Stomach (tissue), 9 donors: ENCODE results near the gene INSR. TPM values are rescaled to one million over a fixed set of nuclear protein-coding genes. Genes with fewer than 3 reads are reported as not detected.
"Not testable (repeated sequence)": the region's sequence is repeated elsewhere in the genome, so short reads cannot be mapped to it uniquely, and the experiment has no call there.

Source experiments
- DNase-seq, 2 donors: peaks; one replicate each; pipeline versions ENCODE4 v3.0.0 to v3.0.0-alpha.2; 2013 to 2019
- H3K27ac ChIP-seq, 5 donors: fragments of 200-600 bp in 4 of 5; sonication (generic) in 4 of 5; one replicate each; pipeline ENCODE4 v1.5.1; 2013 to 2019; ENCODE audit warnings: mild to moderate bottlenecking in 1 of 5, moderate library complexity in 1 of 5
- H3K27me3 ChIP-seq, 3 donors: fragments of 200-600 bp; sonication (generic); one replicate each; pipeline ENCODE4 v1.5.1; 2017 to 2019; ENCODE audit warnings: mixed run types in 1 of 3
- H3K36me3 ChIP-seq, 4 donors: fragments of 200-600 bp; sonication (generic); 1 replicate in 3 of 4; 2 replicates in 1 of 4; pipeline ENCODE4 v1.5.1; 2016 to 2019
- H3K4me1 ChIP-seq, 4 donors: fragments of 200-600 bp; sonication (generic); one replicate each; pipeline ENCODE4 v1.5.1; 2016 to 2019
- H3K4me3 ChIP-seq, 4 donors: fragments of 200-600 bp; sonication (generic) in 3 of 4; one replicate each; pipeline ENCODE4 v1.5.1; 2016 to 2019; ENCODE audit warnings: mild to moderate bottlenecking in 1 of 4
- H3K9me3 ChIP-seq, 4 donors: fragments of 200-600 bp; sonication (generic); one replicate each; pipeline ENCODE4 v1.5.1; 2016 to 2019
- EP300 ChIP-seq: sonication (generic); formaldehyde crosslinking; IDR thresholded peaks from one replicate; pipeline ENCODE4 v1.6.1; 2017; ENCODE audit warnings: antibody characterized with exemption
- POLR2A ChIP-seq, 4 donors: fragments of 450-650 bp; IDR thresholded peaks; one replicate each; pipeline ENCODE4 v1.6.1; 2016; ENCODE audit warnings: antibody characterized with exemption in 4 of 4, control low read depth in 2 of 4, mild to moderate bottlenecking in 1 of 4, moderate library complexity in 1 of 4
- POLR2AphosphoS5 ChIP-seq, 3 donors: sonication (generic); formaldehyde crosslinking; IDR thresholded peaks; one replicate each; pipeline ENCODE4 v1.6.1; 2016; ENCODE audit warnings: antibody characterized with exemption in 3 of 3
- WGBS, 5 donors: extraction: QIAGEN DNeasy Blood & Tissue Kit in 3 of 5; methylation state at CpG; one replicate each; pipeline versions ENCODE4 v1.1.5 to v1.1.7; 2013 to 2018; 5-methylcytosine and 5-hydroxymethylcytosine counted together
- intact Hi-C: fragments of 100-400 bp; cut with DNase I; formaldehyde crosslinking; loops from one replicate; pipeline ENCODE4 v1.15.1; 2023; ENCODE audit warnings: low total_unique reads
- polyA plus RNA-seq, 3 donors: library from polyadenylated mRNA; stranded (reverse); fragments of 200-250 nt; gene quantifications; one replicate each; pipeline ENCODE4 v1.2.3, GENCODE V29; 2013
- total RNA-seq, 5 donors: library from RNA; depleted of rRNA; stranded (reverse); fragments of >200 nt; gene quantifications; one replicate each; pipeline versions ENCODE4 v1.1.0 to v1.2.3, GENCODE V29; 2014 to 2016
- TF ChIP-seq, protein P1 (sequence below), 7 experiments: fragments of 450-650 bp in 4 of 7; fragments of 200-600 bp in 3 of 7; sonication (generic) in 3 of 7; IDR thresholded peaks; one replicate each; pipeline ENCODE4 v1.5.1; 2016 to 2019; ENCODE audit warnings: antibody characterized with exemption in 7 of 7, control low read depth in 2 of 7, mild to moderate bottlenecking in 1 of 7
- donor health status: healthy with polysubstance abuse.
- donor health status: Bipolar disorder and iron deficiency.
- donor health status: healthy.

The INSR gene
- total and polyA plus RNA-seq, 8 donors, result 4.4 to 513 (median 66.4) TPM

DNA sequence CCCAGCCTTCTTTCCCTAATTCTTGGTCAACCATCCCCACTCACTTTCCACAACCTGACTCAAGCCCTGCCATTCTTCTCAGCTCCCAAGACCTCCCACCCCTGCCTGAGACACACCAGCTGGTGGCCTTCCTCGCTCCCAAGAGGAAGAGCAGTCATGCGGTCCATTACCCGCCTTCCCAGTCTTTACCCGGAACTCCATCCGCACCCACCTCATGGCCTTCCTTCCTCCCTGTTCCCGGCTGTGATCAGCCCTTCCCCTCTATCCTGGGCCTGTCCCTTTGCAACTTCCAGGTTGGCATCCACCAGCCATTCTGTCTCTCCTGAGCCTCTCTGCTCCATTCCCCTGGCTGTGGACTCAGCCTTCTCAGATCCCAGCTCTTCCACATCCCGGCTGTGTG lies 18.6 kb upstream of the INSR start:
- 79 to 83% (median 81%) methylated on average over 7 of the region's 7 CpGs for WGBS, 5 donors
- intact Hi-C loops, result no loop called here
- H3K27ac ChIP-seq, result no peak overlapping the region
- no peak for DNase-seq
- no peak overlapping the region for H3K4me3 ChIP-seq
- peaks cover 0 to 3% (median under 1%) of the 10 kb centered on the region in 4 donors for H3K9me3 ChIP-seq
- TF ChIP-seq EP300, result no peak
- TF ChIP-seq POLR2AphosphoS5 (IDR thresholded peaks at IDR 0.05), result no peak
- TF ChIP-seq, protein P1, sequence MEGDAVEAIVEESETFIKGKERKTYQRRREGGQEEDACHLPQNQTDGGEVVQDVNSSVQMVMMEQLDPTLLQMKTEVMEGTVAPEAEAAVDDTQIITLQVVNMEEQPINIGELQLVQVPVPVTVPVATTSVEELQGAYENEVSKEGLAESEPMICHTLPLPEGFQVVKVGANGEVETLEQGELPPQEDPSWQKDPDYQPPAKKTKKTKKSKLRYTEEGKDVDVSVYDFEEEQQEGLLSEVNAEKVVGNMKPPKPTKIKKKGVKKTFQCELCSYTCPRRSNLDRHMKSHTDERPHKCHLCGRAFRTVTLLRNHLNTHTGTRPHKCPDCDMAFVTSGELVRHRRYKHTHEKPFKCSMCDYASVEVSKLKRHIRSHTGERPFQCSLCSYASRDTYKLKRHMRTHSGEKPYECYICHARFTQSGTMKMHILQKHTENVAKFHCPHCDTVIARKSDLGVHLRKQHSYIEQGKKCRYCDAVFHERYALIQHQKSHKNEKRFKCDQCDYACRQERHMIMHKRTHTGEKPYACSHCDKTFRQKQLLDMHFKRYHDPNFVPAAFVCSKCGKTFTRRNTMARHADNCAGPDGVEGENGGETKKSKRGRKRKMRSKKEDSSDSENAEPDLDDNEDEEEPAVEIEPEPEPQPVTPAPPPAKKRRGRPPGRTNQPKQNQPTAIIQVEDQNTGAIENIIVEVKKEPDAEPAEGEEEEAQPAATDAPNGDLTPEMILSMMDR (IDR thresholded peaks at IDR 0.05), result no peak
- no peak for TF ChIP-seq POLR2A (IDR thresholded peaks at IDR 0.05)
- H3K36me3 ChIP-seq, result no peaks in the 10 kb centered on the region
- no peaks in the 10 kb centered on the region for H3K27me3 ChIP-seq
- H3K4me1 ChIP-seq, result no peaks in the 10 kb centered on the region

DNA sequence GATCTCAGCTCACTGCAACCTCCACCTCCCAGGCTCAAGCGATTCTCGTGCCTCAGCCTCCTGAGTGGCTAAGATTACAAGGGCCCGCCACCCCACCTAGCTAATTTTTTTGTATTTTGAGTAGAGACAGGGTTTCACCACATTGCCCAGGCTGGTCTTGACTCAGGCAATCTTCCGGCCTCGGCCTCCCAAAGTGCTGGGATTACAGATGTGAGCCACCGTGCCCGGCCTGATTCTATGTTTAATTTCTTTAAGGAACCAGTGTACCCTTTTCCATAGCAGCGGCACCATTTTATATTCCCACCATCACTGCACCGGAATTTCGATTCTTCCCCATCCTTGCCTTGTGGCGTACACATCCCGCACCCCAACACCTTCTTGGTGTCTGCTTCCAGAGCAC lies 17.7 kb upstream of the INSR start:
- no peak overlapping the region for H3K4me3 ChIP-seq
- H3K36me3 ChIP-seq, result no peaks in the 10 kb centered on the region
- peaks cover 0 to 3% (median 0%) of the 10 kb centered on the region in 4 donors for H3K9me3 ChIP-seq
- intact Hi-C loops, result no loop called here
- TF ChIP-seq POLR2A (IDR thresholded peaks at IDR 0.05) (no peak), EP300 (no peak), POLR2AphosphoS5 (IDR thresholded peaks at IDR 0.05) (no peak)
- TF ChIP-seq, protein P1 (IDR thresholded peaks at IDR 0.05), result no peak
- H3K27ac ChIP-seq, result no peak overlapping the region
- no peaks in the 10 kb centered on the region for H3K4me1 ChIP-seq
- DNase-seq, result no peak
- 94 to 98% (median 97%) methylated on average over 12 of the region's 12 CpGs for WGBS, 5 donors
- H3K27me3 ChIP-seq, result no peaks in the 10 kb centered on the region

DNA sequence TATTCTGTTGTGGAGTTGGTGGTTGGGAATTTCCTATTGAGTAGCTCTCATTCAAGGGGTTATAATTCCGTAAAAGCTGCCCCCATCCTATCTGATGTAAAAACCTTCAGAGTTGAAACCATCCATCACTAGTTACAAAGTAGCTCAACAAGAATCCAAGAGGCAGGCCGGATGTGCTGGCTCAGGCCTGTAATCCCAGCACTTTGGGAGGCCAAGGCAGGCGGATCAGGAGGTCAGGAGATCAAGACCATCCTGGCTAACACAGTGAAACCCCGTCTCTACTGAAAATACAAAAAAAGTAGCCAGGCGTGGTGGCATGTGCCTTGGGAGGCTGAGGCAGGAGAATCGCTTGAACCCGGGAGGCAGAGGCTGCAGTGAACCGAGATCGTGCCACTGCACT lies 14.1 kb upstream of the INSR start:
- 61 to 75% (median 67%) methylated on average over 9 of the region's 9 CpGs for WGBS, 5 donors
- H3K4me1 ChIP-seq, H3K9me3 ChIP-seq, H3K27me3 ChIP-seq, H3K36me3 ChIP-seq, H3K4me3 ChIP-seq, DNase-seq, intact Hi-C loops, H3K27ac ChIP-seq: not testable (repeated sequence)

DNA sequence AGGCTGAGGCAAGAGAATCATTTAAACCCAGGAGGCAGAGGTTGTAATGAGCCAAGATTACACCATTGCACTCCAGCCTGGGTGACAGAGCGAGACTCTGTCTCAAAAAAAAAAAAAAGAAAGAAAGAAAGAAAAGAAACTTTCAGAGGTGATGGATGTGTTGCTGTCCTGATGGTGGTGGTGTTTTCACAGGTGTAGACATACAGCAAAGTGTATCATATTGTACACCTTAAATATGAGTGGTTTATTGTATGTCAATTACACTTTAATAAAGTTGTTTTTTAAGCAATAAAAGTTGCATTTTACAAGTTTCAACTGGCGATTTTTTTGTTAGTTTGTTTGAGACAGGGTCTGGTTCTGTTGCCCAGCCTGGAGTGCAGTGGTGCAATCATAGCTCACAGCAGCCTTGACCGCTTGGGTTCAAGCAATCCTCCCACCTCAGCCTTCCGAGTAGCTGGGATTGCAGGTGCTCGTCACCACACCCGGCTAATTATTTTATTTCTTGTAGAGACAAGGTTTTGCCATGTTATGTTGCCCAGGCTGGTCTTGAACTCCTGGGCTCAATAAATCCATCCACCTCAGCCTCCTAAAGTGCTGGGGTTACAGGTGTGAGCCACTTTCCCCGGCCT lies 13.5 kb upstream of the INSR start:
- Histone ChIP-seq H3K36me3 (no peaks in the 10 kb centered on the region), H3K27me3 (no peaks in the 10 kb centered on the region), H3K9me3 (no peaks in the 10 kb centered on the region), H3K4me3 (no peak overlapping the region), H3K27ac (no peak overlapping the region), H3K4me1 (no peaks in the 10 kb centered on the region)
- intact Hi-C loops, result no loop called here
- WGBS, 5 donors, result 73 to 91% (median 83%) methylated on average over 7 of the region's 7 CpGs
- TF ChIP-seq, protein P1 (IDR thresholded peaks at IDR 0.05), result no peak
- TF ChIP-seq POLR2AphosphoS5 (IDR thresholded peaks at IDR 0.05) (no peak), EP300 (no peak), POLR2A (IDR thresholded peaks at IDR 0.05) (no peak)
- DNase-seq, result no peak

DNA sequence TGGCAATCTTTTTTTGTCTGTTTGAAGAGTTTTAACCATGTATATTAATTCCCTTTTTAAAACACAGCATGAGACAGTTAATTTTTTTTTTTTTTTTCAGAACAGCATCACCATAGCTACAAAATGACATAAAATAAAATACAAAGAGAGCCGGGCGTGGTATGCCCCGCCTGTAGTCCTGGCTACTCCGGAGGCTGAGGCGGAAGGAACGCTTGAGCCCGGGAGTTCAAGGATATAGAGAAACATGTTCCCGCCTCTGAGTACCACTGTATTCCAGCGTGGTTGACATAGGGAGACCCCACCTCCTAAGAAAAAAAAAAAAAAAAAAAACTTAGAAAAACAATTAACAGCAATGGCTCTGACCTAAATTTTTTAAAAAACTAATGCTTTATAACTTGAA lies 10.0 kb upstream of the INSR start:
- Histone ChIP-seq H3K9me3 (no peaks in the 10 kb centered on the region), H3K4me1 (no peaks in the 10 kb centered on the region), H3K27me3 (peaks cover 0 to 7% (median 0%) of the 10 kb centered on the region in 3 donors), H3K4me3 (no peak overlapping the region), H3K36me3 (no peaks in the 10 kb centered on the region), H3K27ac (no peak overlapping the region)
- WGBS, 5 donors, result 37 to 73% (median 51%) methylated on average over 9 of the region's 9 CpGs
- DNase-seq, result no peak
- intact Hi-C loops, result no loop called here
- TF ChIP-seq POLR2A (IDR thresholded peaks at IDR 0.05), result no peak
- TF ChIP-seq, protein P1 (IDR thresholded peaks at IDR 0.05), result no peak
- TF ChIP-seq POLR2AphosphoS5 (IDR thresholded peaks at IDR 0.05), result no peak
- TF ChIP-seq EP300, result no peak
